Urothelium cell line (cell line): ENCODE data around the gene THRAP3.

ENCODE experiments used
- DNase-seq: peaks from one replicate; pipeline ENCODE4 v3.0.0; 2011; ENCODE audit warnings: low spot score, mixed read lengths
- FAIRE-seq: peaks from 2 replicates; lab custom pipeline; 2011; peaks lifted over from hg19 to GRCh38; lab: Jason Lieb, UNC

THRAP3 gene

DNA sequence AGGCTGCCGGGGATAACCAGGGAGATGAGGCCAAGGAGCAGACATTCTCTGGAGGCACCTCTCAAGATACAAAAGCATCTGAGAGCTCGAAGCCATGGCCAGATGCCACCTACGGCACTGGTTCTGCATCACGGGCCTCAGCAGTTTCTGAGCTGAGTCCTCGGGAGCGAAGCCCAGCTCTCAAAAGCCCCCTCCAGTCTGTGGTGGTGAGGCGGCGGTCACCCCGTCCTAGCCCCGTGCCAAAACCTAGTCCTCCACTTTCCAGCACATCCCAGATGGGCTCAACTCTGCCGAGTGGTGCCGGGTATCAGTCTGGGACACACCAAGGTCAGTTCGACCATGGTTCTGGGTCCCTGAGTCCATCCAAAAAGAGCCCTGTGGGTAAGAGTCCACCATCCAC lies 62.6 kb downstream of the THRAP3 start:
- no peak for FAIRE-seq
- no peak for DNase-seq

DNA sequence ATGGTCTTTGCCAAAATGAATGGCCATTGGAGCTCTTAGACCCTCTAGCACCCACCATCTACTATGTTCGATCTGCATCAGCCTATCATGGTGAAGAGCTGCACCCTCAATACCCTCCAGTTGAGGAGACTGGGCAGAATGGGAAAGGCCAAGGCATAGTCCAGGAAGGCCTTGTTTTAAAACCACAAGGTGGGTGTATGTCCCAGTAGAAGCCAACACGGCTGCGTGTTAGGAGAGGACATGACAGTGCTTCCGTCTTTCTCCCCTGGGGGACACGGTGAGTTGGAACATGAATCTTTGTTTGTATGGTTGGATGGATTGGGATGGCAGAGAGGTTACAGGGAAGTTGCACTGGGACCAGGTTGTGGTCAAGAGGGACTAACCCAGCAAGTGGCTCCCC lies 63.4 kb downstream of the THRAP3 start:
- DNase-seq (no peak), FAIRE-seq (no peak)

DNA sequence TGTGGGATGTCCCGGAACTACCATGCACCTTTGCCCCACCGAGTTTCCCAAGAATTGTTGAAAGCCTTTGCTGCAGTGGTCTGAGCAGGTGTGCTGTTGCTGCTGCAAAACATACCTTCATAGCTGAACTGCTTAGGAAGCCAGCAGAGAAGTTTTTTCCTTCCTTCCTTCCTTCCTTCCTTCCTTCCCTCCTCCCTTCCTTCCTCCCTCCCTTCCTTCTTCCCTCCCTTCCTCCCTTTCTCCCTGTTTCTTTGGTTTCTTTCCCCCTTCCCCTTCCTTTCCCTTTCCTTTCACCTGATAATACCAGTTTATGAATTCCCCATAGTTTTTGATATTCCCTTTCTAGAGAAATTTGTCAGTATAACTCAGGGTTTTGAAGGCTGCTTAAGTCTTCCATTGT lies 71.1 kb downstream of the THRAP3 start:
- DNase-seq (no peak), FAIRE-seq (no peak)

GRCh38 chr1:36297062-36297461 lies 72.8 kb downstream of the THRAP3 start:
- no peak for FAIRE-seq
- DNase-seq: no peak

DNA sequence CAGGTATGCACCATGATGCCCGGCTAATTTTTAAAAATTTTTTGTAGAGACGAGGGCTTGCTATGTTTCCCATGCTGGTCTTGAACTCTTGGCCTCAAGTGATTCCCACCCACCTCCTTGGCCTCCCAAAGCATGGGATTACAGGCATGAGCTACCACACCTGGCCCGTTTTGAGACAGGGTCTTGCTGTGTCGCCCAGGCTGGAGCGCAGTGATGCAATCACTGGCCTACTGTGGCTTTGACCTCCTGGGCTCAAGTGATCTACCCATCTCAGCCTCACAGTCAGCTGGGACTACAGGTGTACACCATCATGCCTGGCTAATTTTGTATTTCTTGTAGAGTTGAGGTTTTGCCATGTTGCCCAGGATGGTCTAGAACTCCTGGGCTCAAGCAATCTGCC lies 74.4 kb downstream of the THRAP3 start:
- FAIRE-seq (no peak), DNase-seq (no peak)

DNA sequence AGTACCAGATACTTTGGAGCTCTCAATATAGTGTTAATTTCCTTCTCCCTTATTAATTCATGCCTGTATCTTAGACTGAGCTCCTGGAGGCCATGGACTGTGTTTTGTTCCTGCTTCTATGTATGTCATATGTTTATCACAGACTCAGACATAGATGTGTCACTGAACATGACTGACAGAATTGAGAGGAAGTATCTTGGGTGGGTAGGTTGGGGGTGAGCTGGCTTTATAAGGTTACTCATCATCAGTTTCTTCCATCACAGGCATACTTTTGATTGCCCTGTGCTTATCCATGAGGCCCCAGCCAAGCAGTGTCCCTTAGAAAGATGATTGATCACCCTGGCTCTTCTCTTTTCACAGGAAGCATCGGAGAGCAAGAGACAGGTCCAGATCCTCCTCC lies 76.3 kb downstream of the THRAP3 start:
- FAIRE-seq: no peak

GRCh38 chr1:36301220-36301619 lies 77.0 kb downstream of the THRAP3 start:
- FAIRE-seq (no peak), DNase-seq (no peak)

More for the DNA sequence above, 76.3 kb downstream of the THRAP3 start:
- no peak for DNase-seq

DNA sequence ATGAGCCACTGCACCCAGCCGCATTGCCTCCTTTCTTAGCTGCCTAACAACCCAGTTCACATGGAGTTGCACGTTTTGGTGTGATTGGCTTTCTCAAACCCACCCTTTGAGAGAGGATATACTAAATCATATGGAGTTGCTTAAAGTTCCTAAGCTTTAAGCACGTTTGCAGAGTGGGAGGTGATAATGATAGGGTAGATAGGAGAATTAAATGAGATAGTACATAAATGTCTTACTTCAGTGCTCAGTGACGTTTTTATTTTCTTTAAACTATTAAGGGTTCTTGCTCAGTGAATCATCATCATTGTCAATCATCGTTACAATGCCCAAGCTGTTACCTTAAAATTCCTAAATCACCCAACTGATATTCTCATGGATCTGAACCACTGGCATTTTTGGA lies 79.0 kb downstream of the THRAP3 start:
- no peak for FAIRE-seq
- no peak for DNase-seq

DNA sequence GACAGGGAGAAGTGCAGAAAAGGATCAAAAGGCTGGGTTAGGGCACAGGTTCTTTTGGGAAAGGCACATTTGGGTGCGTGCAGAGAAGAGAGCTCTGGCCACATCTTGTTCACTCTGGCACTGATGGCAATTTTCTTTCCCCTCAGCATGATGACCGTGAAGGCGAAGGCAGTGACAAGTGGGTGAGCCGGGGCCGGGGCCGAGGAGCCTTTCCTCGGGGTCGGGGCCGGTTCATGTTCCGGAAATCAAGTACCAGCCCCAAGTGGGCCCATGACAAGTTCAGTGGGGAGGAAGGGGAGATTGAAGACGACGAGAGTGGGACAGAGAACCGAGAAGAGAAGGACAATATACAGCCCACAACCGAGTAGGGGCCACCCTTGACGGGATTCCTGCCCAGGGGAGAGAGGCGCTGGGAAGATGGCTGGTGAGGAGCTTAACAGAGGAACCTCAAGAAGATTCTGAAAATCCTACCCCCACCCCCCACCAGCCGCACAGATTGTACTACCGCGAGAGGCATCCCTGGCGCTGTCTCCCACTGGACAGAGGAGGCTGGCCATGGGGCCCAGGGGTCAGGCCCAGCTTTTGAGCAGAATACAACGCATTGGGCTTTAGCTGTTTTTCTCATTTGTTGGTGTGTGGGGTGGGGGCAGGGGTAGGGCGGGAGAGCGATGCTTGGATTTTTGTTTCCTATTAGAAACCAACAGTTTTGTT lies 79.6 kb downstream of the THRAP3 start:
- FAIRE-seq: no peak
- DNase-seq: no peak

- FAIRE-seq (no peak), DNase-seq (no peak)
Observed at GRCh38 chr1:36304521-36304920, 80.3 kb downstream of the THRAP3 start.

- DNase-seq (no peak), FAIRE-seq (no peak)
Observed at GRCh38 chr1:36304970-36305914, 81.0 kb downstream of the THRAP3 start.

- no peak for FAIRE-seq
- no peak for DNase-seq
Observed at GRCh38 chr1:36305915-36306209, 81.6 kb downstream of the THRAP3 start.

DNA sequence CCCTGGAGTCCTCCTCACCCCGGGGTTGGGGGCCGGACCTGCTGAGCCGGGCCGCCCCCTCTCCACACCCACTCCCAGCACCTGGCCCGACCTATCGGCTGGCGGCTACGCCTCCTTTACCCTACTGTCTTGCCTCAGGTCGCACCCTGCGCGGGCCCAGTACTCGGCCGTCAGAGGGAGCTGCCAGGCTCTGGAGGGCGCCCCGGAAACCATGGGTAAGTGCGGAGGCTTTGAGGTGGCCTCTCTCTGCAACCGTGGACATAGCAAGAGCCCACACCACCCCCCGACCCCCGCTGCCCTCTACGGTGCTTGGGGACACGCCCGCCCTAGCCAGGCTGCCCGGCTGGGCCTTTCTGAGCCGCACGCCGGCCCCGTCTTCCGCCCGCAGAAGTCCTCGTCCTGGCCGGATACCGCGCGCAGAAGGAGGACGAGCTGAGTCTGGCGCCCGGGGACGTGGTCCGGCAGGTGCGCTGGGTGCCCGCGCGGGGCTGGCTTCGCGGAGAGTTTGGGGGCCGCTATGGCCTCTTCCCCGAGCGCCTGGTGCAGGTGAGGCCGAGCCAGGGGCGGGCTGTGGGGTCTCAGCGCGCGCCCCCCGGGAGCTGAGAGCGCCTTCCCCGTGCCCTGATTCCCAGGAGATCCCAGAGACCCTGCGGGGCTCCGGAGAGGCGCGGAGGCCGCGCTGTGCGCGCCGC lies 82.1 kb downstream of the THRAP3 start, which contains the start of gene SH3D21:
TSS of gene SH3D21 (plus strand) at position 159 of the 692 bp plus-strand sequence. CDS start at position 212, 53 bp downstream.
- no peak for FAIRE-seq
- no peak for DNase-seq

DNA sequence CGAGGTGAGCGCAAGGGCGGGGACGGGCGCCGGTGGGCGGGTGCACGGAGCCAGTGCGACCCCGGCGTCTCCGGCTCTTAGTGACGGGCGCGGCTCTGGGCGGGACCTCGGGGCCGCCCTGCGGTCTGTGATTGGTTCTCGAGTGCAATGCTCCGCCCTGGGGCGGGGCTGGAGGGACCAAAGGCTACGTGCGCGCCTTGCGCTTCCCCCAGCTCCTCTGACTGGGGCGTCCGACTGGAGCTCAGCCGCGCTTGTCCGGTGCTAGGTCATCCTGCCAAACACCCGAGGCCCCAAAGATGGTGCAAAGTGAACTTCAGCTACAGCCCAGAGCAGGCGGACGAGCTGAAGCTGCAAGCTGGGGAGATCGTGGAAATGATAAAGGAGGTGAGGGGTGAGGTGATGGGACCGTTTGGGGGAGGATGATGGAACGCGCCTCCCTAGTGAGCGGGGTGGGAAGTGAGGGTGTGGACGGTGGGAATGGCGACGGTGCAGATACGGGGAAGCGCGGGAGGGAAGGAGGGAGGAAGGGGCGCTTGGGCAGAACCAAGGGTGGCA lies 82.7 kb downstream of the THRAP3 start:
- no peak for FAIRE-seq
- no peak for DNase-seq

GRCh38 chr1:36307601-36308330 lies 83.5 kb downstream of the THRAP3 start:
- FAIRE-seq (no peak), DNase-seq (no peak)

DNA sequence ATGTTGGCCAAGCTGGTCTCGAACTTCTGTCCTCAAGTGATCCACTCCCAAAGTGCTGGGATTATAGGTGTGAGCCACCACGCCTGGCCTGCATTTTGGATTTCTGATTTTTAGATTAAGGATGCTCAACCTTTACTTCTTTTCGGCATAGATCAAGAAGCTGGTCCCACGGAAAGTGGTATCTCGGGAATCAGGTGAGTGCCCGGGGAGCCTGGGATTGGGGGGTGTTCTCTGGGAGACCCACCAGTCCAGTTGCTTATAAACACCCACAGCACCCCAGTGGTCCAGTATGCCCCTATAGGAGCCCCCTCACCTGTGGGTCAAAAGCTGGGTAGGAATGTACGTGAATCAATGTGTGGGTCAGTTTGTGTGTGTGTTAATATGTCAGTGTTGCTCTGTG lies 85.2 kb downstream of the THRAP3 start:
- no peak for FAIRE-seq
- no peak for DNase-seq

DNA sequence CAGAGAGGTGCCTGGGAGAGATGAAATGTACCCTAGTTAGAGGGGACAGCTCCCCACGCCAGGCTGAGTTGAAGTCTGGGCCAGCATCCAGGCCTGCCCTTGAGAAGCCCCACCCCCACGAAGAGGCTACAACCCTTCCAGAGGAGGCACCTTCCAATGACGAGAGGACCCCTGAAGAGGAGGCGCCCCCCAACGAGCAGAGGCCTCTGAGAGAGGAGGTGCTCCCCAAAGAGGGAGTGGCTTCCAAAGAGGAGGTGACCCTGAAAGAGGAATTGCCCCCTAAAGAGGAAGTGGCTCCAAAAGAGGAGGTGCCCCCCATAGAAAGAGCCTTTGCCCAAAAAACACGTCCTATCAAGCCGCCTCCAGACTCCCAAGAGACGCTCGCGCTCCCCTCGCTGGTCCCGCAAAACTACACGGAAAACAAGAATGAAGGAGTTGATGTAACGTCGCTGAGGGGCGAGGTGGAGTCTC lies 96.1 kb downstream of the THRAP3 start:
- FAIRE-seq (no peak), DNase-seq (no peak)

GRCh38 chr1:36320767-36321118 lies 96.5 kb downstream of the THRAP3 start:
- DNase-seq: no peak
- no peak for FAIRE-seq

- no peak for DNase-seq
- FAIRE-seq: no peak
Observed at GRCh38 chr1:36321119-36321951, 97.1 kb downstream of the THRAP3 start.
